GM21825 (cell line): ENCODE results near the gene ERC1.
"Not testable (repeated sequence)": the region's sequence is repeated elsewhere in the genome, so short reads cannot be mapped to it uniquely, and the experiment has no call there.

Experiments
- ATAC-seq: cut with Tn5 transposase; IDR thresholded peaks from one replicate; pipeline ENCODE4 v1.9.1; 2021; ENCODE audit warnings: mild to moderate bottlenecking, moderate library complexity; ENCODE audit not compliant: unreplicated experiment

ERC1 gene

DNA sequence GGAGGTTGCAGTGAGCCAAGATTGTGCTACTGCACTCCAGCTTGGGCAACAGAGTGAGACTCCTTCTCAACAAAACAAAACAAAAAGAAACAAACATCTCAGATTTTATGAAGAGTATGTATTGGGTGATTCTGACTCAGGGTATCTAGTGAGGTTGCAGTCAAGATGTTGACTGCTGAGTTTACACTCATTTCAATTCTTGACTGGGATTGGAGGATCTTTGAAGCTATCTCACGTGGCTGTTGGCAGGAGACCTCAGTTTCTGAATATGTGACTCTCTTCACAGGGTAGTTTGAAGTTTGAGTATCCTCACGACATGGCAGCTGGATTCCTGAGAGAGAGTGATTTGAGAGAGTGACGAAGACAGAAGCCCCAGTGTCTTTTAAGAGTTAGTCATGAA lies 29.4 kb downstream of the ERC1 start:
- no peak for ATAC-seq

DNA sequence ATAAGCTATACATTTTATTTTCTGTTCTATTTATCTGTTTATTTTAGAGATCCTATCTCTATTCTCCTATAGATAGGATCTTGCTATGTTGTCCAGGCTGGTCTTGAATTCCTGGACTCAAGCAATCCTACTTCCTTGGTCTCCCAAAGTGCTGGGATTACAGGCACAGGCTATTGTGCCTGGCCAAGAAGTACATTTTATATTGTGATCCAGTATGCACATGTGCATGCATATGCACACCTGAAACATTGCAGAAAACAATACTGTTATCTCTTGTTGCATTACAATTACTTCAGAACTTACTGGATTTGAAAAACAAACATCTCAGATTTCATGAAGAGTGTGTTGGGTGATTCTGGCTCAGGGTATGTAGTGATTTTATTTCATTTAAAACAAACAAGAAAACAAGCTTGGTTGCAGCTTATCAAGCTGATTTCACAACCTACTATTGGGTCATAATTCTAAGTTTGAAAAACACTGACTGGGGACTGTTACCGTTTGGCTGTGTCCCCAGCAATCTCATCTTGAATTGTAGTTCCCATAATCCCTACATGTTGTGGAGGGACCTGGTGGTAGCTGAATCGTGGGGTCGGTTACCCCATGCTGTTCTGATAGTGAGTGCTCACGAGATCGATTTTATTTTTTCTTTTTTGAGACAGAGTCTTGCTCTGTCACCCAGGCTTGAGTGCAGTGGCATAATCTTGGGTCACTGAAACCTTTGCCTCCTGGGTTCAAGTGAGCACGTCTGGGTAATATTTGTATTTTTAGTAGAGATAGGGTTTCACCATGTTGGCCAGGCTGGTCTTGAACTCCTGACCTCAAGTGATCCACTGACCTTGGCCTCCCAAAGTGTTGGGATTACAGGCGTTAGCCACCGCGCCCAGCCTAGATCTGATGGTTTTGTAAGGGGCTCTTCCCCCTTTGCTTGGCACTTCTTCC lies 31.3 kb downstream of the ERC1 start:
- ATAC-seq: no peak

DNA sequence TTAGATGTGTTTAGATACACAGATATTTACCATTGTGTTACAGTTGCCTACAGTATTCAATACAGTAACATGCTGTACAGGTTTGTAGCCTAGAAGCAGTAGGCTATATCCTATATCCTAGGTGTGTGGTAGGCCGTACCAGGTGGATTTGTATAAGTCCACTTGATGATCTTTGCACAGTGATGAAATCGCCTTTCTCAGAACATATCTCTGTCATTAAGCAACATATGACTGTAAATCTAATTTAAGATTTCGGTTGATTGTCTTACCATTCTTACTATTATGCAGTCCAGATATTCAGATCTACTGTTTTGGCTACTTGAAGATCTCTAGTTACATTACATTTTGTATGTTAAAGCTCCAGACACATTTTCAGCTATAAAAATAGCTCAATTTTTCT lies 39.8 kb downstream of the ERC1 start:
- ATAC-seq: no peak

DNA sequence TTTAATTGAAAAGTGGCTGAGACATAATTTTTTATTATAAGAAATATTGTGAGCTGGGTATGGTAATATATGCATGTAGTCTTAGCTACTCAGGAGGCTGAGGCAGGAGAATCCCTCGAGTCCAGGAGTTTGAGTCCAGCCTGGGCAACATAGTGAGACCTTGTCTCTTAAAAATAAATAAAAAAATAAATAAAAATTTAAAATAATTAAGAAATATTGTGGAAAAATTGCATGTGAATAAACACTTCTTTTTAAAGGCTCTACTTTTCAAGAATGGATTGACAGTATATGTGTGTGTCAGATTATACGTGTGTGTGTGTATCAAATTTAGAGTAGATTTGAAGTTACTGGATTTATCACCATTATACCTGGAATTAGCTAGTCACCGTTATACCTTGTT lies 43.2 kb downstream of the ERC1 start:
- no peak for ATAC-seq

DNA sequence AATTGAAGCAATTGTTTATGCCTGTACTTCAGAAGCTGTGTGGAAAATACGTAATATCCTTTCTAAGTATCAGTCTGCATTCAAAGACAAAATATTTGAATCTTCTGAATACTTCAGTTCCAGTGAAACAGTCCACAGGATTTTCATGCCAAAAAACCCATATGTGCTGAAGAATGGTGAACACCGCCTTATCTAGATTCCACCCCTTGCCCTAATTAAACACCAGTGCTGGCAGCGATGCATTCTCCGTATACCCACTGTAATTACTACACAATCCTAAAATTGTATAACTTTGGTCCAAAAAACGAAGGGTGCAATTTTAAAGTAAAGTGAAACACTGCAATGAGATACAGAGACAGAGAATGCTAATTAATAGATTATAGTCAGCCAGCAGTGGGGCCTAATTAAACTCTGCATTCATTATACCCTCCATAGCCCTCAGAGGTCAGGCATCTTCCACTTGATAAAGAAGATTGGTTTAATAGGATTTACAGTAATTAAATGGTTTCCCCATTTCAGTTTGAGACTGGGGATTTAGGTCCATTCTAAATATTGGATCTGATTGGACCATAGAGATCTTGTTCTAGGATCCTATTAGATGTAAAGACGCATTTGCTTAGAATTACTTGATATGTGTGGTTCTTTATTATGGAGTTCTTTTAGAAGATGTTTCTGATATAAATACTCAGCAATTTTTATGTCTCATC lies 43.9 kb downstream of the ERC1 start:
- no peak for ATAC-seq

DNA sequence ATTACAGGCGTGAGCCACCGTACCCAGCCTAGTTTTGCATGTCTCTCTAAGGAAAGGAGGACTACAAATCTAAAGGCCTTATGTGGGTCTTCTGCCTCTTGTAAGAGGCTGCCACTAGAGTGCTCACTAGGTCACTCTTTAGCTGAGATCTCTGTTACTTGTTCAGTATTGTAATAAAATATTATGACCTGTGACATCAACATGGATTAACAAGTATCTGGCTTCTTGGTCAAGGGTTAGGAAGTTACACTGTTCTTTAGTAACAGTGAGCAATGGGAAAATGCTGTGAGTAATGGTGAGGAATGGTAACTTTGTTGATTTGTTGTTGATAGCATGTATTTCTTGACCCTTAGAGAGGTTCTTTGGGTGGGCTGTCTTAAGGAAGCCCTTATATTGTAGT lies 50.5 kb downstream of the ERC1 start:
- no peak for ATAC-seq

DNA sequence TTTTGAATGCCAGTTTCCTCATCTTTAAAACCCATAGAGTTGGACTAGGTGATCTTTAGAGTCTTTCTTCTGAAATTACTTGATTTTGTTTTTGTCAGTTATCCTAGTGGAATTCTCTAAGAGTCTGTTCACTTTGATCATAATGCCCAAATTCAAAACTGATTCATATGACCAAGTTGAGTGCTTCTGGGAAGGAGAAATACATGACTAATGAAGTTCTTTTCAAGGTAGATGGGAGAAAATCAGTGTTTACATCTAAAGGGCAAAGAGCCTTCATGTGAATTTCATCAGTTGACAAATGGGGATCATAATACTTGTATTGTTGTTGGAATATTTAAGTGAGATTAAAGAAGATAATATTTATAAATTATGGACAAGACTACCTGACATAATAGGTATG lies 53.2 kb downstream of the ERC1 start:
- no peak for ATAC-seq

DNA sequence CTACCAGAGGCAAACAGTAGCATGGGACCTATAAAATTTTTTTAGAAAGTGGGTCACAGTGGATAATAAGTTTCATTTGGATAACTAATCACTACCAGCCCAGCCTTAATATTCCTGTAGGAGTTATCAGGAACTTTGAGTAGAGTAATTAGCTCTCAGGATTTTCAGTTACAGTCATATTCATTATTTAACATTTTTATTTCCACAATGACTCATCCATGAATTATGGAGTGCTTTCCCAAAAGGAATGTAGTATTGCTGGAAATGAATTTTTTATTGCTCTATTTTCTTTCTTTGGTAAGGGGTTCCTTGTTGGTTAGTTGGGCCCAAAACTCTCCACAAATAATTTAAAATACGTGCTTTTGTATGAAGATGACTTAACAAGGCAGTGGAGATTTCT lies 53.7 kb downstream of the ERC1 start:
- ATAC-seq: no peak

DNA sequence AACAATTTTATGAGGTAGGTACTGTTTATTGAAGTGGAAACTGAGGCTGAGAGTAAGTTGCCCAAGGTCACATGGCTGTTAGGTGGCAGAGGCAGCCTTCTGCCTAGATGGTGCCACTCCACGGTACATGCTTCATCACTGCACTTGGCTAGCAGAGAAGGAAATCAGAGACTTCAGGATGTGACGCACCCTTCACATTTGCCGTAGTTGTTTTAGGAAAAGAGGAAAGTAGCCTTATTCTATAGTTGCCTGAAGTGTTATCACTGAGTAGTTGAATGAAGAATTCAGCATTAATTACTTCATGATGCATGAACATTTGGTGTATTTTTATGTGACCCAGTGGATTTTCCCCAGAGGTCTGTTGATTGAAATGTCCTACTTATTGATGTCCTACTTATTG lies 55.7 kb downstream of the ERC1 start:
- ATAC-seq: no peak

DNA sequence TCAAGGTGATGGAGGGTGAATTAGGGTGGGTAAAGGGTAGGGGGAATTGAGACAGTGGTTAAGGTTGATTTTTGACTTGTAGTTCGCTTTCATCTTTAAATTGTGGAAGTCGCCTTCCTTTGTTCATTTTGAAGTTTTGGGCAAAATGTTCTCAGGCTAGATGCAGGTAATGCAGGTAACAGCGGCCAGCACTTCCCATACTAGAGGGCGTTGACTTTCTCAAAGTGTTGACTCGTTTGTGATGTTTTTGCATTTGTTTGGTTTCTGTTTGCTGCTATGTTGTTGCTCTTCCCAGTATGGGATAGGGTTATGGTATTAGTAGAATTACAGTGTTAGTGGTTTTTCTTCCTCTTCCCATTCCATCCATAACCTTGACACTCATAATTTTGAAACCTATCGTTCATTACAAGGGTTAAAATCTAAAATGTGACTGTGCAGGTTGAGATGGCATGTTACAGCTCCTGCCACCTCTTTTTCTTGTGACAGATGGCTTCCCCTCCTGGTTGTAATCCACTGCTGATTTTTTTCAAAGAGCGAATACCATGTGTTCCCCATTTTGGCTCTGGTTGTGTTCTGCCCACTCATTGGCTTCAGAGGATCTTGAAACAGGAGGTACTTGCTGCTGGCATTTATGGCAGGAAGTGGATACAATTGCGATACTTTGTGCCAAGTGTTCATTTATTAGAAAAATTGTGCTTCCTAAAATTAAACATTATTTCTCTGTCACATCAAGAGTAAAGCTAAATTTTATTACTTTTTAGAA lies 57.1 kb downstream of the ERC1 start:
- ATAC-seq: no peak

DNA sequence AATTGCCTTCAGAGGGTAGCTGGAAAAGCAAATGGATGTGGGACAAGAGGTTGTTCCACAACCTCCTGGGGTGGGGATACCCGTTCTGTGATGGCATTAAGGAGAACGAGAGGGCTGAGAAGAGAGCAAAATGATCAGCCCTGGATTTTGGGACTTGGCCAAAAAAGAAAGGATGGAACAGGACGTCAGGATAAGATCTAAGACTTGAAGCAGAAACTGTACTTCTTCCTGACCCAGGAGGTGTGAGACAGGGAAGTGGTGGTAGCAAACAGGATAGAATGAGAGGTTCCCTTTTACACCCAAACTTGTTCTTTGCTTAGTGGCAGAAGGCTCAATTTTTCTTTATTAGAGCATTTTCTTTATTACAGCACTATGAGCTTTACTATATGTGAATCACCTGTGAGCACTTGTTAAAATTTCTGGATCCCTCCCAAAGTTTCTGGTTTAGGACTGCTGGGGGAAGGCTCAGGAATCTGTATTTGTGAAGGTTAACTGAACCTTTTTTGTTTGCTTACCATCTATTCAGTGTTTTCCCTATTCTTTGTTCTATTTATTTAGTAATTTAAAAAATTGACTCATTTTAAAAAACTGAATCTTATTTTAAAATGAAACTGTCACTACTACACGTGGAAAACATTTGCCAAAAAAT lies 59.2 kb downstream of the ERC1 start:
- no peak for ATAC-seq

DNA sequence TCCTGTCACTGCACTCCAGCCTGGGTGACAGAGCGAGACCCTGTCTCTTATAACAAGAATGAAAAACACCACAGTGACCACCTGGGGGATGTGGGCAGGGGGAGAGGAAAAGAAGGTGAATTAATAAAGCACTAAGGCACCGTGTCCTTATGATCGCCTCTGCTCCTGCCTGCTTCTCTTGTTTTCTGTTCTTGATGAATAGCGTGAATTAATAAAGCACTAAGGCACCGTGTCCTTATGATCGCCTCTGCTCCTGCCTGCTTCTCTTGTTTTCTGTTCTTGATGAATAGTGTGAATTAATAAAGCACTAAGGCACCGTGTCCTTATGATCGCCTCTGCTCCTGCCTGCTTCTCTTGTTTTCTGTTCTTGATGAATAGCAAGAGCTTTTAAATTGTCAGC lies 60.6 kb downstream of the ERC1 start:
- not testable (repeated sequence) for ATAC-seq

DNA sequence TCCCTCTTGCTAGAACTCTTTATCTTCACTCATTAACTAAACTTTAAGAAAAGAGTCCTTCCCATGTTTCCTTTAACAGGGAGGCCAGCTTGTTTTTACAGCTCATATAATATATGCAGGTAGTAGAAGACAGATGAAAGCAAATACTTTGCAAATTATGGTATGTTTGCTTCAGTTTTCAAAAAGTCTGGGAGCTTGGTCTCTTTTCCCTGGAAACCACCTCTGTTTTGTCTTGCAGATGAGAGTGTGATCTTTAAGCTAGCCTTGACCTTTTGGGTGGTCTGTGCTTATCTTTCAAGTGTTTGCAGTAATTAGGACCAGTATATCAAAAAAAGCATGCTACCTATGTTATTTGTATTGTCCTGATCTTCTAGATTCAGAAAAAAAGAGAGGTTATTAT lies 62.7 kb downstream of the ERC1 start:
- no peak for ATAC-seq

DNA sequence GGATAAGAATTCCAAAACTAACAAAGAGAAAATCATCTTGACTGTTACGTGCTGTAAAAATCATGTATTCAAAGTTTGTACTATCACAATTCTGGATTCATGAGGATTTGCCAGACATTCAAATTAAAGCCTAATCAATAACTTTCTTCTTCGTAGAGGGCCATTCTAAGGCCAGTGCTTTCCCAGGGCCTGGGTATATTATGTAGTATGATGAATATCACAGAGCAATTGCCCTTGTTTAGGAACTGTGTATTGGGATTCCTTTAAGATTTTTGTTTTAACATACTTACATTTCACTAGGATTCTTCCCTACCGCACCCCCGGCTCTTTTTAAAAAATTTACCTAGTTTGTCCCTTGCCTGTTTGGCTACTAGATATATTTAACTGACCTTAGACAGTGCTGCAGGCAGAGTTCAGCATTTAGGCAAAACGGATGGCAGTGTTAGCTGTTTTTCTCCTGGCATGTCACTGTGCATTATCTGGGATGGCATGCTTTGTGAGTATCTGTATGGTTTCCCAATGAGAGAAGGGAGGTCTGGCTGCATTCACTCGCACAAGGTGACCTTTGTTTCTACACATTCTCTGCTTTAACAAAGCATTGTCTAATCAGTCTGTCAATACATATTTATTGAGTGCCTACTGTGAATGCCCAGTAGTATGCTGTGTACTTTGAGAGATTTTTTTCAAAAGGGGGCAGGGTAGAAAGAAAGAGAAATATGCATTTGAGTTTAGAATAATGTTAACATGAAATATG lies 63.3 kb downstream of the ERC1 start:
- no peak for ATAC-seq

DNA sequence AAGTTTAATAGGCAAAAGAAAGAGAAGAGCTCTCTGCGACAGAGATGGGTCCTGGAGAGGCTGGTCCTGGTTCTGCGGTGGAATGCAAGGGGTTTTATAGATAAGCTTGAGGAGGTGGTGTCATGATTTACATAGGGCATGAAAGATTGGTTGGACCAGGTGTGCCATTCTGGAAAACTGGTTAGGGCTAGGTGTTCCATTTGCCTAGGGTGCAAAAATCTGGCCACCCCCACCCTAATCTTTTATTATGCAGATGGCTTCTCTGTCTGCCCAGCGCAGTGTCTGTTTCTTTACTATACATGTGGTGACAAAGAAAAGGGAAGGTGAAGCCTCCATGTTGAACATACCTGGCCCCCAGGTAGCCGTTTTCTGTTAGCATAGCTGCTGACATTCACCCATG lies 65.4 kb downstream of the ERC1 start:
- ATAC-seq: no peak

DNA sequence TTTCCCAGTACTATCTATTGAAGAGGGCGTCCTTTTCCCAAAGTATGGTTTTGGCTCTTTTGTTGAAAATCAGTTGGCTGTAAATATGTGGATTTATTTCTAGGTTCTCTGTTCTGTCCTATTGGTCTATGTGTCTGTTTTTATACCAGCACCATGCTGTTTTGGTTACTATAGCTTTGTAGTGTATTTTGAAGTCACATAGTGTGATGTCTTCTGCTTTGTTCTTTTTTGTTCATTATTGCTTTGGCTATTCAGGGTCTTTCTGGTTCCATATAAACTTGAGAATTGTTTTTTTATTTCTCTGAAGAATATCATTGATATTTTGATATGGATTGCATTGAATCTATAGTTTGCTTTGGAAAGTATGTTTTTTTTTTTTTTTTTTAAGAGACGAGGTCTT lies 67.4 kb downstream of the ERC1 start:
- ATAC-seq: no peak

DNA sequence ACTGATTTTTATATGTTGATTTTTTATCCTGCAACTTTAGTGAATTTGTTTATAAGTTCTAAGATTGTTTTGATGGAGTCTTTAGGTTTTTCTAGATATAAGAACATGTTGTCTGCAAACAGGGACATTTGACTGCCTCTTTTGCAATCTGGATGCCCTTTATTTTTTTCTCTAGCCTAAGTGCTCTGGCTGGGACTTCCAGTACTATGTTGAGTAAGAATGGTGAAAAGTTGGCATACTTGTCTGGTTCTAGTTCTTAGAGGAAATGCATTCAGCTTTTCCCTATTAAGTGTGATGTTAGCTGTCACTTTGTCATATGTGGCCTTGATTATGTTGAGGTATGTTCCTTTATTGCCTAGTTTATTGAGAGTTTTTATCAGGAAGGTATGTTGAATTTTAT lies 68.1 kb downstream of the ERC1 start:
- ATAC-seq: no peak

DNA sequence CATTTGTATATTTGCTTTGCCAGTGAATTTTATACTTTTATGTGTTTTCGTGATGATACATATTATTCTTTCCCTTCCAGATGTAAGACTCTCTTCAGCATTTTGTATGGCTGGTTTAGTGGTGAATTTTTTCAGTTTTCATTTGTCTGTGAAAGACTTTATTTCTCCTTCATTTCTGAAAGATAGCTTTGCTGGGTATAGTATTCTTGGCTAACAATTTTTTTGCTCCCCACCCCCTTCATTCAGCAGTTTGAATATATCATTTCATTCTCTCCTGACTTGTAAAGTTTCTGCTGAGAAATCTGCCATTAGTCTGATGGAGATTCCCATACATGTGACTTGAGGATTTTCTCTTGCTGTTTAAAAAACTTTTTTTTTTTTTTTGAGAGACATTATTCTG lies 72.8 kb downstream of the ERC1 start:
- no peak for ATAC-seq

DNA sequence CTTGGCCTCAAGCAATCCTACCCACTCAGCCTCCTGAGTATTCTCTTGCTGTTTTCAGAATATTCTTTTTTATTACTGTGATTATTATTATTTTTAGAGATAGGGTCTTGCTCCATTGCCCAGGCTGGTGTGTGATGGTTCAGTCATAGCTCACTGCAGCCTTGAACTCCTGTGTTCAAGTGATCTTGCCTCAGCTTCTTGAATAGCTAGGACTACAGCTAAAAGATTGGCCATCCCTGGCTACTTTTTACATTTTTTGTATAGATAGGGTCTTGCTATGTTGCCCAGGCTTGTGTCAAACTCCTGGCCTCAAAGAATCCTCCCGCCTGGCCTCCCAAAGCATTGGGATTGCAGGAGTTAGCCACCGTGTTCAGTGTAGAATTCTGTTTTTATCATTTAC lies 73.3 kb downstream of the ERC1 start:
- no peak for ATAC-seq

DNA sequence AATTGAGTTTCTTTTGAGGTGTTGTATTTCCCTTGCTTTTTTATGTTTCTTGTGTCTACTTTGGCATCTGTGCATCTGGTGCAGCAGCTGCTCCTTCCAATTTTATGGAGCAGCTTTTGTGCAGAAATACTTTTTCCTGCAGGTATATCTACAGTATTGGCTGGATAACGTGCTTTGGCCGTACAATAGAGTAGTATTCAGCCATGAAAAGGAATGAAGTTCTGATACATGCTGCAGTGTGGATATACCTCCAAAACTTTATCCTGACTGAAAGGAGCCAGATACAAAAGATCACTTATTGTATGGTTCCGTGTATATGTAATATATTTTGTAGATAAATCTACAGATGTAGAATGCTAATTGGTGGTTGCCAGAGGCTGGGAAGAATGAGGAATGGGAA lies 74.6 kb downstream of the ERC1 start:
- no peak for ATAC-seq
